ENCODE data around the gene CIDEC.
"Not testable (repeated sequence)": the region's sequence is repeated elsewhere in the genome, so short reads cannot be mapped to it uniquely, and the experiment has no call there.

- not testable (repeated sequence) for TF ChIP-seq CTCF (CRISPR knock-in tag; IDR thresholded peaks at IDR 0.05); HNRNPLL (IDR thresholded peaks at IDR 0.05; ENCODE audit: low read depth, low read length, poor library complexity, severe bottlenecking); PAF1 (CRISPR knock-in tag; IDR thresholded peaks at IDR 0.05); BHLHE40 (IDR thresholded peaks at IDR 0.05; ENCODE audit: low read length); POLR2AphosphoS5 (IDR thresholded peaks at IDR 0.05; ENCODE audit: low read depth, low read length); ISX (CRISPR knock-in tag; conservative IDR thresholded peaks at IDR 0.05); EZH2 (conservative IDR thresholded peaks at IDR 0.05; ENCODE audit: low read depth, low read length); POGZ (CRISPR knock-in tag; IDR thresholded peaks at IDR 0.05)
These were observed 8.0 kb downstream of the CIDEC start for GRCh38 chr3:9872067-9872466.

All from HepG2 (cell line).